Measurements from ENCODE around the gene BSND. TPM values are rescaled to one million over a fixed set of nuclear protein-coding genes. Genes with fewer than 3 reads are reported as not detected.

The BSND gene
- total RNA-seq, 1 donor from 2014 or later, result not detected

- DNase-seq (ENCODE audit: low read depth), result no peak
- H3K4me3 ChIP-seq (ENCODE audit: low read depth, low read length), result no peak overlapping the region
- no peak for TF ChIP-seq CTCF (conservative IDR thresholded peaks at IDR 0.05; ENCODE audit: low read depth, low read length)
Measured at GRCh38 chr1:55054396-55054795, 55.7 kb downstream of the BSND start.

GRCh38 chr1:55055084-55055882 is 56.5 kb downstream of the BSND start:
- DNase-seq (ENCODE audit: low read depth), result no peak
- H3K4me3 ChIP-seq (ENCODE audit: low read depth, low read length), result no peak overlapping the region
- TF ChIP-seq CTCF (conservative IDR thresholded peaks at IDR 0.05; ENCODE audit: low read depth, low read length), result no peak

- no peak for TF ChIP-seq CTCF (conservative IDR thresholded peaks at IDR 0.05; ENCODE audit: low read depth, low read length)
- DNase-seq (ENCODE audit: low read depth), result no peak
- H3K4me3 ChIP-seq (ENCODE audit: low read depth, low read length), result no peak overlapping the region
Measured at GRCh38 chr1:55055951-55056631, 57.4 kb downstream of the BSND start.

- no peak overlapping the region for H3K4me3 ChIP-seq (ENCODE audit: low read depth, low read length)
- DNase-seq (ENCODE audit: low read depth), result no peak
- TF ChIP-seq CTCF (conservative IDR thresholded peaks at IDR 0.05; ENCODE audit: low read depth, low read length), result no peak
Measured at GRCh38 chr1:55056632-55056992, 57.9 kb downstream of the BSND start.

- no peak overlapping the region for H3K4me3 ChIP-seq (ENCODE audit: low read depth, low read length)
- TF ChIP-seq CTCF (conservative IDR thresholded peaks at IDR 0.05; ENCODE audit: low read depth, low read length), result no peak
- no peak for DNase-seq (ENCODE audit: low read depth)
Measured at GRCh38 chr1:55057270-55057955, 58.7 kb downstream of the BSND start.

- no peak overlapping the region for H3K4me3 ChIP-seq (ENCODE audit: low read depth, low read length)
- no peak for TF ChIP-seq CTCF (conservative IDR thresholded peaks at IDR 0.05; ENCODE audit: low read depth, low read length)
- no peak for DNase-seq (ENCODE audit: low read depth)
Measured at GRCh38 chr1:55057956-55058298, 59.2 kb downstream of the BSND start.
